Measurements from ENCODE around the gene BRINP2.

GRCh38 chr1:177135250-177135649 is 35.5 kb upstream of the BRINP2 start:
- TF ChIP-seq TSHZ2 (CRISPR knock-in tag; IDR thresholded peaks at IDR 0.05) (no peak), OSR1 (CRISPR knock-in tag; IDR thresholded peaks at IDR 0.05) (no peak)
